K562 (cell line): ENCODE results near the gene MTX3. TPM values are rescaled to one million over a fixed set of nuclear protein-coding genes. Genes with fewer than 3 reads are reported as not detected.

Experiments
- ATAC-seq: fragments of 200-7000 bp; cut with Tn5 transposase; 3 replicates; pipeline ENCODE4 v1.9.1; 2020; ENCODE audit warnings: moderate library complexity
- BruUV-seq: library from RNA; stranded (reverse); fragments of 400-500 nt; replicated peaks from 2 replicates; lab custom pipeline; 2021; lab: Mats Ljungman, UMichigan
- CTCF ChIA-PET: fragments of 300-600 bp; formaldehyde crosslinking; extraction: SDS; loops from one replicate; lab custom pipeline; 2021; ENCODE audit warnings: low intra/inter-chr PET ratio; lab: Yijun Ruan, JAX
- POLR2A ChIA-PET: fragments of 300-600, 350-650 bp; sonication (Branson Sonifier 250); formaldehyde crosslinking; extraction: SDS; loops from one replicate; lab custom pipeline; 2021; ENCODE audit warnings: antibody characterized with exemption, inconsistent platforms; lab: Yijun Ruan, JAX
- DNase-seq, 4 experiments: peaks; one replicate each; pipeline versions ENCODE4 v3.0.0 to v3.0.0-alpha.2; 2011 to 2018; ENCODE audit warnings: low spot score in 3 of 4, mixed read lengths in 3 of 4; ENCODE audit errors: extremely low read depth in 1 of 4
- FAIRE-seq: peaks from 2 replicates; lab custom pipeline; 2011; peaks lifted over from hg19 to GRCh38; lab: Jason Lieb, UNC
- H2AFZ ChIP-seq: 2 replicates; pipeline ENCODE4 v1.6.0; 2011; ENCODE audit warnings: low read depth, low read length, control low read depth, inconsistent platforms
- H3K27ac ChIP-seq: fragments of 200-600 bp; 3 replicates; pipeline ENCODE4 v1.8.0; 2011; ENCODE audit warnings: low read depth, mild to moderate bottlenecking, control low read depth, inconsistent platforms, low read length, moderate library complexity, mixed read lengths; ENCODE audit errors: extremely low read depth
- H3K27me3 ChIP-seq, 2 experiments: fragments of 300-600 bp in 1 of 2; 2 replicates in 1 of 2; 3 replicates in 1 of 2; pipeline versions ENCODE4 v1.6.0 to v1.8.0; 2011; ENCODE audit warnings: inconsistent platforms in 2 of 2, low read length in 2 of 2, mild to moderate bottlenecking in 1 of 2, mixed read lengths in 1 of 2, moderate library complexity in 1 of 2; ENCODE audit not compliant: control insufficient read depth in 2 of 2, insufficient read depth in 2 of 2
- H3K36me3 ChIP-seq: fragments of 300-600 bp; 3 replicates; pipeline ENCODE4 v1.8.0; 2011; ENCODE audit warnings: mild to moderate bottlenecking, low read length, inconsistent platforms; ENCODE audit not compliant: control insufficient read depth, insufficient read depth
- H3K4me1 ChIP-seq, 2 experiments: fragments of 200-600 bp in 1 of 2; replicated peaks in 1 of 2; 2 replicates in 1 of 2; 3 replicates in 1 of 2; pipeline versions ENCODE4 v1.5.1 to v1.8.0; 2011; ENCODE audit warnings: inconsistent platforms in 2 of 2, low read length in 2 of 2, mild to moderate bottlenecking in 1 of 2, mixed read lengths in 1 of 2, moderate library complexity in 1 of 2; ENCODE audit not compliant: control insufficient read depth in 2 of 2, insufficient read depth in 2 of 2
- H3K4me2 ChIP-seq: 2 replicates; pipeline ENCODE4 v1.6.1; 2011; ENCODE audit warnings: low read length, control low read depth, inconsistent platforms, mixed read lengths; ENCODE audit not compliant: insufficient read depth
- H3K4me3 ChIP-seq: fragments of 200-600 bp; sonication (generic), shearing (Covaris generic); 2 replicates; pipeline ENCODE4 v1.5.1; 2016; ENCODE audit warnings: control low read depth, inconsistent platforms
- H3K79me2 ChIP-seq: fragments of 200-600 bp; 3 replicates; pipeline ENCODE4 v1.8.0; 2011; ENCODE audit warnings: low read length, inconsistent platforms; ENCODE audit not compliant: control insufficient read depth, insufficient read depth
- H3K9ac ChIP-seq, 2 experiments: 2 replicates each; pipeline versions ENCODE4 v1.6.0 to v1.6.1; 2011; ENCODE audit warnings: low read depth in 2 of 2, low read length in 2 of 2, control low read depth in 1 of 2, inconsistent platforms in 1 of 2, mild to moderate bottlenecking in 1 of 2, mixed read lengths in 1 of 2; ENCODE audit not compliant: insufficient read depth in 1 of 2
- H3K9me1 ChIP-seq: one replicate; pipeline ENCODE4 v1.6.0; 2011; ENCODE audit warnings: inconsistent platforms, mild to moderate bottlenecking, low read length, moderate library complexity; ENCODE audit not compliant: control insufficient read depth, insufficient read depth
- H3K9me3 ChIP-seq: replicated peaks from 2 replicates; pipeline ENCODE4 v1.5.1; 2011; ENCODE audit warnings: low read depth, low read length, inconsistent platforms; ENCODE audit not compliant: control insufficient read depth, insufficient read depth
- H4K20me1 ChIP-seq: replicated peaks from 2 replicates; pipeline ENCODE4 v1.6.1; 2011; ENCODE audit warnings: low read length, inconsistent platforms, mixed read lengths; ENCODE audit not compliant: control insufficient read depth, insufficient read depth
- BHLHE40 ChIP-seq: IDR thresholded peaks from 2 replicates; pipeline ENCODE4 v1.6.1; 2011; ENCODE audit warnings: low read length, improper control_type of control experiment
- CREB5 ChIP-seq: fragments of 250-450 bp; sonication (Bioruptor Pico); IDR thresholded peaks from 2 replicates; pipeline ENCODE4 v1.5.0; 2020; ENCODE audit warnings: mild to moderate bottlenecking
- HNRNPK ChIP-seq: fragments of 200-400 bp; formaldehyde crosslinking; IDR thresholded peaks from one replicate; pipeline ENCODE4 v1.6.1; 2018; ENCODE audit warnings: mild to moderate bottlenecking, low read depth, low read length; ENCODE audit not compliant: poor library complexity, severe bottlenecking
- NR1H2 ChIP-seq: sonication (generic); formaldehyde crosslinking; IDR thresholded peaks from 2 replicates; pipeline ENCODE4 v1.4.0; 2020; ENCODE audit warnings: mild to moderate bottlenecking, missing genetic modification reagents
- PHF8 ChIP-seq: fragments of 200-600 bp; sonication (generic); IDR thresholded peaks from 2 replicates; pipeline ENCODE4 v1.6.1; 2012; ENCODE audit warnings: mixed run types, mild to moderate bottlenecking, inconsistent platforms, low read length, moderate library complexity, borderline replicate concordance
- SAP30 ChIP-seq: fragments of 200-600 bp; sonication (generic); IDR thresholded peaks from 2 replicates; pipeline ENCODE4 v1.6.1; 2012; ENCODE audit warnings: borderline replicate concordance, low read depth, mild to moderate bottlenecking, moderate library complexity, low read length, control low read depth, inconsistent platforms; ENCODE audit not compliant: insufficient read depth, poor library complexity, severe bottlenecking
- SMAD2 ChIP-seq: fragments of 150-350 bp; IDR thresholded peaks from 2 replicates; pipeline ENCODE4 v1.6.1; 2014; ENCODE audit warnings: low read depth, mild to moderate bottlenecking, low read length
- SMAD3 ChIP-seq: fragments of 450-650 bp; formaldehyde crosslinking; conservative IDR thresholded peaks from 2 replicates; pipeline ENCODE4 v1.4.0; 2020; ENCODE audit warnings: mild to moderate bottlenecking
- TFAM ChIP-seq: fragments of 250-450 bp; sonication (Bioruptor Pico); conservative IDR thresholded peaks from 2 replicates; pipeline ENCODE4 v1.5.0; 2021; ENCODE audit warnings: mild to moderate bottlenecking, moderate library complexity
- XRCC5 ChIP-seq: fragments of 200-400 bp; formaldehyde crosslinking; IDR thresholded peaks from 2 replicates; pipeline ENCODE4 v1.6.1; 2017; ENCODE audit warnings: low read depth, mild to moderate bottlenecking, low read length
- WGBS: fragments of 100-300 bp; shearing (Covaris generic); methylation state at CpG from one replicate; pipeline ENCODE4 v1.1.6; 2016; ENCODE audit warnings: low coverage, mixed read lengths; ENCODE audit not compliant: insufficient coverage; ENCODE audit errors: missing lambda C conversion rate; 5-methylcytosine and 5-hydroxymethylcytosine counted together
- in situ Hi-C: fragments of 300-500 bp; cut with MboI; formaldehyde crosslinking; loops from 4 replicates; pipeline ENCODE4 v1.15.0; 2018; ENCODE audit warnings: inconsistent platforms, mixed read lengths
- intact Hi-C: fragments of 100-400 bp; cut with micrococcal nuclease; formaldehyde crosslinking; loops from 2 replicates; pipeline ENCODE4 v1.14.2; 2022
- polyA plus RNA-seq, 8 experiments: library from polyadenylated mRNA; depleted of rRNA in 4 of 8; stranded (reverse) in 5 of 8; unstranded in 3 of 8; fragments of >200 nt; fragmentation: Nextera tagmentation in 2 of 8; fragmentation: Illumina TruSeq in 1 of 8; extraction: Ambion mirVana in 2 of 8; extraction: Trizol in 1 of 8; gene quantifications; 2 replicates each; pipeline versions ENCODE4 v1.2.1 to v1.2.3, GENCODE V29; 2011 to 2014; ENCODE audit warnings: inconsistent platforms in 1 of 8, missing spikeins in 1 of 8
- total RNA-seq, 7 experiments: library from RNA; depleted of rRNA in 6 of 7; stranded (reverse); fragments of >200 nt in 6 of 7; fragmentation: Illumina TruSeq in 2 of 7; extraction: Trizol in 2 of 7; gene quantifications; 2 replicates each; pipeline versions ENCODE4 v1.2.1 to v1.2.3, GENCODE V29; 2011 to 2021; ENCODE audit warnings: low replicate concordance in 1 of 7
- TF ChIP-seq, protein P1 (sequence below): fragments of 450-650 bp; IDR thresholded peaks from 2 replicates; pipeline ENCODE4 v1.6.1; 2016; ENCODE audit warnings: low read depth, mild to moderate bottlenecking, moderate library complexity
- TF ChIP-seq, protein P2 (sequence below): sonication (generic); formaldehyde crosslinking; IDR thresholded peaks from 2 replicates; pipeline ENCODE4 v1.8.1; 2023; ENCODE audit warnings: mild to moderate bottlenecking, missing genetic modification reagents

The MTX3 gene
- total and polyA plus RNA-seq, 9 of the 15 experiments (the other 6 are each of a cell fraction or from before 2014, with no cell fraction given), result 0.04 to 0.36 (median 0.15) TPM; not detected in 1

GRCh38 chr5:80002677-80003076, 11.6 kb upstream of the MTX3 start:
- Histone ChIP-seq H3K4me3 (no peak overlapping the region), H3K27ac (no peak overlapping the region), H3K9me3 (no peaks in the 10 kb centered on the region), H3K4me1 (no peaks in the 10 kb centered on the region), H2AFZ (no peak overlapping the region), H3K4me2 (no peak overlapping the region), H3K9ac (no peak overlapping the region), H3K9me1 (no peaks in the 10 kb centered on the region), H4K20me1 (no peaks in the 10 kb centered on the region), H3K79me2 (no peaks in the 10 kb centered on the region), H3K27me3 (peaks cover 10 to 13% of the 10 kb centered on the region in 2 experiments; a peak in 4 of 5 replicates), H3K36me3 (no peaks in the 10 kb centered on the region)
- POLR2A ChIA-PET, result interaction anchor here (0.9 kb wide), 1 partner anchor 31 kb away, joined by 3 read pairs; no protein-coding TSS in a partner anchor
- BruUV-seq, result no TSS peak
- intact Hi-C loops (no loop called here), in situ Hi-C loops (no loop called here)
- FAIRE-seq (no peak), ATAC-seq (no peak), DNase-seq (no peak)
- WGBS, result 0% methylated on average over 1 of the region's 1 CpG
- CTCF ChIA-PET, result interaction anchor here (0.6 kb wide), 1 partner anchor 821 kb away, joined by 5 read pairs; no protein-coding TSS in a partner anchor
- TF ChIP-seq NR1H2 (CRISPR knock-in tag) (no peak), PHF8 (no peak), CREB5 (no peak), XRCC5 (no peak), SMAD3 (no peak), BHLHE40 (no peak), TFAM (CRISPR knock-in tag) (no peak), SAP30 (no peak), HNRNPK (no peak), SMAD2 (no peak)
- TF ChIP-seq, protein P1, sequence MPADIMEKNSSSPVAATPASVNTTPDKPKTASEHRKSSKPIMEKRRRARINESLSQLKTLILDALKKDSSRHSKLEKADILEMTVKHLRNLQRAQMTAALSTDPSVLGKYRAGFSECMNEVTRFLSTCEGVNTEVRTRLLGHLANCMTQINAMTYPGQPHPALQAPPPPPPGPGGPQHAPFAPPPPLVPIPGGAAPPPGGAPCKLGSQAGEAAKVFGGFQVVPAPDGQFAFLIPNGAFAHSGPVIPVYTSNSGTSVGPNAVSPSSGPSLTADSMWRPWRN, result no peak
- TF ChIP-seq, protein P2, sequence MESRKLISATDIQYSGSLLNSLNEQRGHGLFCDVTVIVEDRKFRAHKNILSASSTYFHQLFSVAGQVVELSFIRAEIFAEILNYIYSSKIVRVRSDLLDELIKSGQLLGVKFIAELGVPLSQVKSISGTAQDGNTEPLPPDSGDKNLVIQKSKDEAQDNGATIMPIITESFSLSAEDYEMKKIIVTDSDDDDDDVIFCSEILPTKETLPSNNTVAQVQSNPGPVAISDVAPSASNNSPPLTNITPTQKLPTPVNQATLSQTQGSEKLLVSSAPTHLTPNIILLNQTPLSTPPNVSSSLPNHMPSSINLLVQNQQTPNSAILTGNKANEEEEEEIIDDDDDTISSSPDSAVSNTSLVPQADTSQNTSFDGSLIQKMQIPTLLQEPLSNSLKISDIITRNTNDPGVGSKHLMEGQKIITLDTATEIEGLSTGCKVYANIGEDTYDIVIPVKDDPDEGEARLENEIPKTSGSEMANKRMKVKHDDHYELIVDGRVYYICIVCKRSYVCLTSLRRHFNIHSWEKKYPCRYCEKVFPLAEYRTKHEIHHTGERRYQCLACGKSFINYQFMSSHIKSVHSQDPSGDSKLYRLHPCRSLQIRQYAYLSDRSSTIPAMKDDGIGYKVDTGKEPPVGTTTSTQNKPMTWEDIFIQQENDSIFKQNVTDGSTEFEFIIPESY (CRISPR knock-in tag), result no peak
- TF ChIP-seq, all 486 proteins: peak for 0
